IMR-90 (cell line): ENCODE data around the gene MICAL3. TPM values are rescaled to one million over a fixed set of nuclear protein-coding genes. Genes with fewer than 3 reads are reported as not detected.

ENCODE experiments used
- ATAC-seq: fragments of 200-7000 bp; cut with Tn5 transposase; 2 replicates; pipeline ENCODE4 v1.9.1; 2020; ENCODE audit warnings: low read depth, mild to moderate bottlenecking, moderate library complexity
- BruUV-seq: library from RNA; stranded (reverse); fragments of 400-500 nt; replicated peaks from 2 replicates; lab custom pipeline; 2021; lab: Mats Ljungman, UMichigan
- CTCF ChIA-PET: fragments of 300-600 bp; formaldehyde crosslinking; extraction: SDS; loops from one replicate; lab custom pipeline; 2021; ENCODE audit warnings: antibody characterized with exemption; lab: Yijun Ruan, JAX
- POLR2A ChIA-PET: fragments of 300-600 bp; sonication (Branson Sonifier 250); formaldehyde crosslinking; loops from one replicate; lab custom pipeline; 2022; ENCODE audit warnings: antibody characterized with exemption; ENCODE audit not compliant: unreplicated experiment; lab: Charles Lee
- DNase-seq: peaks from one replicate; pipeline ENCODE4 v3.0.0; 2013
- H2AFZ ChIP-seq: replicated peaks from 2 replicates; pipeline ENCODE3; 2013; ENCODE audit warnings: low read length, mild to moderate bottlenecking; ENCODE audit not compliant: poor library complexity
- H2AK5ac ChIP-seq: 2 replicates; pipeline ENCODE4 v1.6.1; 2013; ENCODE audit warnings: low read depth, low read length, inconsistent platforms
- H2AK9ac ChIP-seq: replicated peaks from 2 replicates; pipeline ENCODE3; 2013; ENCODE audit warnings: mild to moderate bottlenecking, low read depth, low read length, moderate library complexity; ENCODE audit not compliant: poor library complexity
- H2BK120ac ChIP-seq: 2 replicates; pipeline ENCODE4 v1.6.1; 2013; ENCODE audit warnings: low read depth, low read length, inconsistent platforms
- H2BK15ac ChIP-seq: 3 replicates; pipeline ENCODE4 v1.6.1; 2013; ENCODE audit warnings: low read depth, low read length, inconsistent platforms
- H2BK20ac ChIP-seq: 2 replicates; pipeline ENCODE4 v1.6.1; 2013; ENCODE audit warnings: low read depth, mild to moderate bottlenecking, inconsistent platforms, low read length, moderate library complexity
- H2BK5ac ChIP-seq: 2 replicates; pipeline ENCODE4 v1.6.1; 2013; ENCODE audit warnings: mild to moderate bottlenecking, low read depth, low read length, inconsistent platforms; ENCODE audit not compliant: poor library complexity, severe bottlenecking
- H3K14ac ChIP-seq: replicated peaks from 2 replicates; pipeline ENCODE4 v1.6.1; 2013; ENCODE audit warnings: low read depth, low read length, inconsistent platforms
- H3K18ac ChIP-seq: 2 replicates; pipeline ENCODE4 v1.6.1; 2013; ENCODE audit warnings: low read depth, low read length, control low read depth
- H3K23ac ChIP-seq: 2 replicates; pipeline ENCODE4 v1.6.1; 2013; ENCODE audit warnings: low read depth, low read length, inconsistent platforms
- H3K27ac ChIP-seq: 2 replicates; pipeline ENCODE4 v1.5.1; 2013; ENCODE audit warnings: mild to moderate bottlenecking, control low read depth, low read length; ENCODE audit not compliant: insufficient read depth
- H3K27me3 ChIP-seq: 2 replicates; pipeline ENCODE4 v1.6.1; 2013; ENCODE audit warnings: low read length; ENCODE audit not compliant: control insufficient read depth, insufficient read depth
- H3K36me3 ChIP-seq: 2 replicates; pipeline ENCODE4 v1.6.1; 2013; ENCODE audit warnings: low read length, mixed read lengths; ENCODE audit not compliant: control insufficient read depth, insufficient read depth
- H3K4ac ChIP-seq: 2 replicates; pipeline ENCODE4 v1.6.1; 2013; ENCODE audit warnings: low read depth, low read length, inconsistent platforms
- H3K4me1 ChIP-seq: 2 replicates; pipeline ENCODE4 v1.6.1; 2013; ENCODE audit warnings: low read length, mixed read lengths; ENCODE audit not compliant: control insufficient read depth, insufficient read depth
- H3K4me2 ChIP-seq: 2 replicates; pipeline ENCODE4 v1.6.1; 2013; ENCODE audit warnings: low read depth, mild to moderate bottlenecking, control low read depth, low read length, moderate library complexity
- H3K4me3 ChIP-seq: 2 replicates; pipeline ENCODE4 v1.5.1; 2013; ENCODE audit warnings: low read depth, mild to moderate bottlenecking, control low read depth, low read length, moderate library complexity; ENCODE audit not compliant: insufficient read depth
- H3K56ac ChIP-seq: 2 replicates; pipeline ENCODE4 v1.6.1; 2013; ENCODE audit warnings: low read length, inconsistent platforms; ENCODE audit not compliant: insufficient read depth; ENCODE audit errors: extremely low read depth
- H3K79me1 ChIP-seq, 2 experiments: 2 replicates each; pipeline ENCODE4 v1.6.1; 2013; ENCODE audit warnings: low read length in 2 of 2, inconsistent platforms in 1 of 2, low read depth in 1 of 2
- H3K9ac ChIP-seq: 2 replicates; pipeline ENCODE4 v1.6.1; 2013; ENCODE audit warnings: low read depth, low read length, control low read depth
- H3K9me1 ChIP-seq: 2 replicates; pipeline ENCODE4 v1.6.1; 2013; ENCODE audit warnings: low read length, inconsistent platforms; ENCODE audit not compliant: insufficient read depth
- H3K9me3 ChIP-seq: 2 replicates; pipeline ENCODE4 v1.6.1; 2013; ENCODE audit warnings: low read length; ENCODE audit not compliant: control insufficient read depth, insufficient read depth
- H4K20me1 ChIP-seq: 2 replicates; pipeline ENCODE4 v1.6.1; 2013; ENCODE audit warnings: low read length, inconsistent platforms; ENCODE audit not compliant: insufficient read depth
- H4K5ac ChIP-seq: 2 replicates; pipeline ENCODE4 v1.6.1; 2013; ENCODE audit warnings: mild to moderate bottlenecking, low read depth, low read length, control low read depth
- H4K8ac ChIP-seq, 2 experiments: 2 replicates each; pipeline ENCODE4 v1.6.1; 2013; ENCODE audit warnings: low read depth in 2 of 2, low read length in 2 of 2, control low read depth in 1 of 2, inconsistent platforms in 1 of 2
- H4K91ac ChIP-seq: 2 replicates; pipeline ENCODE4 v1.6.1; 2013; ENCODE audit warnings: low read depth, low read length, inconsistent platforms; ENCODE audit not compliant: insufficient read depth
- BHLHE40 ChIP-seq: fragments of 150-350 bp; IDR thresholded peaks from 2 replicates; pipeline ENCODE4 v1.6.1; 2016; ENCODE audit warnings: mild to moderate bottlenecking, low read depth, low read length
- CEBPB ChIP-seq: IDR thresholded peaks from 2 replicates; pipeline ENCODE4 v1.6.1; 2012; ENCODE audit warnings: low read depth, low read length, improper control_type of control experiment
- CHD1 ChIP-seq: IDR thresholded peaks from 2 replicates; pipeline ENCODE4 v1.6.1; 2012; ENCODE audit warnings: low read depth, low read length, improper control_type of control experiment
- ELK1 ChIP-seq: fragments of 150-350 bp; IDR thresholded peaks from 2 replicates; pipeline ENCODE4 v1.6.1; 2016; ENCODE audit warnings: low read depth, mild to moderate bottlenecking, low read length, moderate library complexity, borderline replicate concordance
- FOS ChIP-seq: fragments of 150-350 bp; IDR thresholded peaks from 2 replicates; pipeline ENCODE4 v1.6.1; 2016; ENCODE audit warnings: low read depth, low read length
- MAFK ChIP-seq: IDR thresholded peaks from 2 replicates; pipeline ENCODE4 v1.6.1; 2012; ENCODE audit warnings: low read depth, low read length, improper control_type of control experiment
- MXI1 ChIP-seq: IDR thresholded peaks from 2 replicates; pipeline ENCODE4 v1.6.1; 2012; ENCODE audit warnings: low read depth, mild to moderate bottlenecking, low read length, moderate library complexity, borderline replicate concordance
- NFE2L2 ChIP-seq: fragments of 150-350 bp; IDR thresholded peaks from 2 replicates; pipeline ENCODE4 v1.6.1; 2016; ENCODE audit warnings: low read depth, mild to moderate bottlenecking, low read length
- POLR2A ChIP-seq: IDR thresholded peaks from 2 replicates; pipeline ENCODE4 v1.6.1; 2012; ENCODE audit warnings: mild to moderate bottlenecking, low read depth, low read length
- RCOR1 ChIP-seq: IDR thresholded peaks from 2 replicates; pipeline ENCODE4 v1.6.1; 2012; ENCODE audit warnings: mild to moderate bottlenecking, low read length, improper control_type of control experiment; ENCODE audit not compliant: insufficient replicate concordance
- RFX5 ChIP-seq: IDR thresholded peaks from 2 replicates; pipeline ENCODE4 v1.8.0; 2012; ENCODE audit warnings: low read depth, mild to moderate bottlenecking, low read length, moderate library complexity
- WGBS, 2 experiments: methylation state at CpG; one replicate each; pipeline versions ENCODE4 v1.1.5 to v1.1.7; 2013; ENCODE audit warnings: missing lambda C conversion rate in 2 of 2; ENCODE audit not compliant: insufficient read length in 1 of 2; ENCODE audit errors: extremely low coverage in 2 of 2; 5-methylcytosine and 5-hydroxymethylcytosine counted together
- dilution Hi-C: fragments of 300-500 bp; cut with HindIII; formaldehyde crosslinking; loops from one replicate; pipeline ENCODE4 v1.14.3; 2018; ENCODE audit warnings: low sequenced_read_pairs; ENCODE audit not compliant: unreplicated experiment
- in situ Hi-C: fragments of 300-500 bp; cut with MboI; formaldehyde crosslinking; loops from 3 replicates; pipeline ENCODE4 v1.14.3; 2019; ENCODE audit warnings: low sequenced_read_pairs, inconsistent platforms, mixed read lengths
- intact Hi-C: fragments of 100-400 bp; cut with micrococcal nuclease; formaldehyde crosslinking; loops from 2 replicates; pipeline ENCODE4 v1.10.0; 2022
- polyA plus RNA-seq, 3 experiments: library from polyadenylated mRNA; depleted of rRNA; stranded (reverse); fragments of >200 nt; gene quantifications; 2 replicates each; pipeline ENCODE4 v1.2.3, GENCODE V29; 2012; ENCODE audit warnings: low replicate concordance in 1 of 3
- total RNA-seq: library from RNA; depleted of rRNA; stranded (reverse); fragments of >200 nt; gene quantifications from 2 replicates; pipeline ENCODE4 v1.2.3, GENCODE V29; 2012
- TF ChIP-seq, protein P1 (sequence below): conservative IDR thresholded peaks from 2 replicates; pipeline ENCODE4 v1.5.1; 2012; ENCODE audit warnings: mild to moderate bottlenecking, low read depth, low read length, improper control_type of control experiment
- TF ChIP-seq, protein P2 (sequence below): fragments of 150-350 bp; IDR thresholded peaks from 2 replicates; pipeline ENCODE4 v1.6.1; 2017; ENCODE audit warnings: mild to moderate bottlenecking, antibody characterized with exemption, low read length, low read depth

The MICAL3 gene
- total and polyA plus RNA-seq, 2 of the 4 experiments (the other 2 are of a cell fraction): 17.6 to 26.8 TPM

- no peaks in the 10 kb centered on the region for H3K79me1 ChIP-seq
- no peaks in the 10 kb centered on the region for H4K20me1 ChIP-seq
- H2BK15ac ChIP-seq: no peak overlapping the region
- H3K9ac ChIP-seq: no peak overlapping the region
- peak overlapping the region; percentile 4 for H2AFZ ChIP-seq
- no peak overlapping the region for H3K23ac ChIP-seq
- peak overlapping the region; percentile 53 for H2BK120ac ChIP-seq
- H3K4ac ChIP-seq: peak overlapping the region; percentile 26; the same call in 1 of the 2 replicates
- H2BK5ac ChIP-seq: no peak overlapping the region
- ATAC-seq (peak; percentile 71), DNase-seq (peak; percentile 100)
- intact Hi-C loops: no loop called here
- in situ Hi-C loops: loop anchor here (25.0 kb wide), 1 partner anchor 495 kb away; the partner anchor contains the start of gene SLC25A18
- peak overlapping the region in 1 of 2 experiments; percentile 47; a peak in 1 of 4 replicates for H4K8ac ChIP-seq
- H2AK5ac ChIP-seq: 0 out of 2 replicates have a peak overlapping the region, but pooled peaks have one; percentile 14
- ChIA-PET CTCF (interaction anchor here (0.7 to 1.4 kb wide), 3 partner anchors 18 to 228 kb away, joined by 4 read pairs; no protein-coding TSS in a partner anchor), POLR2A (no interaction called here)
- H3K9me3 ChIP-seq: no peaks in the 10 kb centered on the region
- H3K9me1 ChIP-seq: peaks cover 16% of the 10 kb centered on the region
- no peak overlapping the region for H3K4me2 ChIP-seq
- peak overlapping the region; percentile 40; the same call in 1 of the 2 replicates for H4K91ac ChIP-seq
- WGBS, 2 experiments: 14% methylated on average over 1 of the region's 4 CpGs; no CpG with 5 or more reads in 1 of the 2 experiments
- H3K56ac ChIP-seq: no peak overlapping the region
- no peak overlapping the region for H2AK9ac ChIP-seq
- dilution Hi-C loops: no loop called here
- peaks cover 20% of the 10 kb centered on the region for H3K4me1 ChIP-seq
- no peak overlapping the region; the same call in 1 of the 2 replicates for H3K27ac ChIP-seq
- H3K14ac ChIP-seq: peak overlapping the region; percentile 42; the same call in 1 of the 2 replicates
- H3K27me3 ChIP-seq: no peaks in the 10 kb centered on the region
- no TSS peak for BruUV-seq
- no peak overlapping the region for H3K4me3 ChIP-seq
- peak overlapping the region; percentile 3 for H3K18ac ChIP-seq
- no peaks in the 10 kb centered on the region for H3K36me3 ChIP-seq
- H4K5ac ChIP-seq: no peak overlapping the region
- H2BK20ac ChIP-seq: peak overlapping the region; percentile 66
- TF ChIP-seq CHD1 (no peak), RFX5 (no peak), ELK1 (no peak), CEBPB (peak; percentile 51; the same call in 1 of the 2 replicates), POLR2A (no peak), MXI1 (no peak), MAFK (no peak), FOS (peak; percentile 95), RCOR1 (peak; percentile 25), BHLHE40 (peak; percentile 81), NFE2L2 (no peak)
- TF ChIP-seq, protein P1, sequence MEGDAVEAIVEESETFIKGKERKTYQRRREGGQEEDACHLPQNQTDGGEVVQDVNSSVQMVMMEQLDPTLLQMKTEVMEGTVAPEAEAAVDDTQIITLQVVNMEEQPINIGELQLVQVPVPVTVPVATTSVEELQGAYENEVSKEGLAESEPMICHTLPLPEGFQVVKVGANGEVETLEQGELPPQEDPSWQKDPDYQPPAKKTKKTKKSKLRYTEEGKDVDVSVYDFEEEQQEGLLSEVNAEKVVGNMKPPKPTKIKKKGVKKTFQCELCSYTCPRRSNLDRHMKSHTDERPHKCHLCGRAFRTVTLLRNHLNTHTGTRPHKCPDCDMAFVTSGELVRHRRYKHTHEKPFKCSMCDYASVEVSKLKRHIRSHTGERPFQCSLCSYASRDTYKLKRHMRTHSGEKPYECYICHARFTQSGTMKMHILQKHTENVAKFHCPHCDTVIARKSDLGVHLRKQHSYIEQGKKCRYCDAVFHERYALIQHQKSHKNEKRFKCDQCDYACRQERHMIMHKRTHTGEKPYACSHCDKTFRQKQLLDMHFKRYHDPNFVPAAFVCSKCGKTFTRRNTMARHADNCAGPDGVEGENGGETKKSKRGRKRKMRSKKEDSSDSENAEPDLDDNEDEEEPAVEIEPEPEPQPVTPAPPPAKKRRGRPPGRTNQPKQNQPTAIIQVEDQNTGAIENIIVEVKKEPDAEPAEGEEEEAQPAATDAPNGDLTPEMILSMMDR: no peak
- TF ChIP-seq, protein P2, sequence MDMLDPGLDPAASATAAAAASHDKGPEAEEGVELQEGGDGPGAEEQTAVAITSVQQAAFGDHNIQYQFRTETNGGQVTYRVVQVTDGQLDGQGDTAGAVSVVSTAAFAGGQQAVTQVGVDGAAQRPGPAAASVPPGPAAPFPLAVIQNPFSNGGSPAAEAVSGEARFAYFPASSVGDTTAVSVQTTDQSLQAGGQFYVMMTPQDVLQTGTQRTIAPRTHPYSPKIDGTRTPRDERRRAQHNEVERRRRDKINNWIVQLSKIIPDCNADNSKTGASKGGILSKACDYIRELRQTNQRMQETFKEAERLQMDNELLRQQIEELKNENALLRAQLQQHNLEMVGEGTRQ: no peak
Measured at GRCh38 chr22:18057568-18058209, 33.3 kb upstream of the MICAL3 start.
